ENCODE results near the gene LNP1. TPM values are rescaled to one million over a fixed set of nuclear protein-coding genes. Genes with fewer than 3 reads are reported as not detected.

LNP1 gene
- total and polyA plus RNA-seq, 12 donors, result 0.71 to 6.5 (median 2.4) TPM

- intact Hi-C loops (cut with DNase I), result no loop called here
- Histone ChIP-seq H3K9me3 (replicated peaks in 1 of 3) (peaks cover 0 to 5% (median 0%) of the 10 kb centered on the region in 3 donors), H3K4me3 (no peak overlapping the region), H3K27ac (no peak overlapping the region), H3K4me1 (replicated peaks in 1 of 2) (peaks cover 2 to 15% of the 10 kb centered on the region in 2 donors), H3K27me3 (no peaks in the 10 kb centered on the region), H3K36me3 (replicated peaks in 1 of 2) (peaks cover 0 to 4% of the 10 kb centered on the region in 2 donors)
- 86 to 100% (median 97%) methylated on average over 1 of the region's 1 CpG for WGBS, 4 donors
- DNase-seq, result no peak
- no peak for TF ChIP-seq POLR2A (IDR thresholded peaks at IDR 0.05)
- TF ChIP-seq, protein P1, sequence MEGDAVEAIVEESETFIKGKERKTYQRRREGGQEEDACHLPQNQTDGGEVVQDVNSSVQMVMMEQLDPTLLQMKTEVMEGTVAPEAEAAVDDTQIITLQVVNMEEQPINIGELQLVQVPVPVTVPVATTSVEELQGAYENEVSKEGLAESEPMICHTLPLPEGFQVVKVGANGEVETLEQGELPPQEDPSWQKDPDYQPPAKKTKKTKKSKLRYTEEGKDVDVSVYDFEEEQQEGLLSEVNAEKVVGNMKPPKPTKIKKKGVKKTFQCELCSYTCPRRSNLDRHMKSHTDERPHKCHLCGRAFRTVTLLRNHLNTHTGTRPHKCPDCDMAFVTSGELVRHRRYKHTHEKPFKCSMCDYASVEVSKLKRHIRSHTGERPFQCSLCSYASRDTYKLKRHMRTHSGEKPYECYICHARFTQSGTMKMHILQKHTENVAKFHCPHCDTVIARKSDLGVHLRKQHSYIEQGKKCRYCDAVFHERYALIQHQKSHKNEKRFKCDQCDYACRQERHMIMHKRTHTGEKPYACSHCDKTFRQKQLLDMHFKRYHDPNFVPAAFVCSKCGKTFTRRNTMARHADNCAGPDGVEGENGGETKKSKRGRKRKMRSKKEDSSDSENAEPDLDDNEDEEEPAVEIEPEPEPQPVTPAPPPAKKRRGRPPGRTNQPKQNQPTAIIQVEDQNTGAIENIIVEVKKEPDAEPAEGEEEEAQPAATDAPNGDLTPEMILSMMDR (IDR thresholded peaks at IDR 0.05), result no peak
Observed at GRCh38 chr3:100389025-100389424, 12.3 kb upstream of the LNP1 start.

GRCh38 chr3:100395679-100396431, 5.5 kb upstream of the LNP1 start:
- H3K4me3 ChIP-seq, result no peak overlapping the region
- 61 to 68% (median 65%) methylated on average over 2 of the region's 2 CpGs for WGBS, 4 donors
- DNase-seq, result no peak
- no peak overlapping the region for H3K27ac ChIP-seq
- H3K36me3 ChIP-seq (replicated peaks in 1 of 2), result no peaks in the 10 kb centered on the region
- intact Hi-C loops (cut with DNase I), result no loop called here
- H3K4me1 ChIP-seq (replicated peaks in 1 of 2), result peaks cover 17 to 42% of the 10 kb centered on the region in 2 donors
- TF ChIP-seq, protein P1 (IDR thresholded peaks at IDR 0.05), result no peak
- H3K9me3 ChIP-seq (replicated peaks in 1 of 3), result no peaks in the 10 kb centered on the region
- H3K27me3 ChIP-seq, result no peaks in the 10 kb centered on the region

DNA sequence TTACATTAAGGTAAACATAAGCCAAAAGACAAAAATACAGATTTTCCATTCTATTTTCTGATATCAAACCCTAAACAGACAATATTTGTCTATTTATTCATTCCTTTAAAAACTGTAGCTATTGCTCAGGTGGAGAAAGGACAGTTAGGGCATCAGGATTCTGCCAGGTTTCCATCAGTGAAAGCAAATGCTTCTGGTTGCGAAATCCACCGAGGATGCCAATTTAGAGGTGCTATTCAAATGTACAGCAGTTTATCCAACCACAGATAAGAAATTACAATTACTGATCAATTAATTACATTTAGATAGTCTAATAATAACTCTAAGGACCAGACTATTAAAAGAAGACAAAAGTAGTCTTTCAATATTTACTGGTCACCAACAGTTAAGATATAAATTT, 4.4 kb upstream of the LNP1 start:
- WGBS, 4 donors, result 57 to 64% (median 61%) methylated on average over 2 of the region's 2 CpGs

DNA sequence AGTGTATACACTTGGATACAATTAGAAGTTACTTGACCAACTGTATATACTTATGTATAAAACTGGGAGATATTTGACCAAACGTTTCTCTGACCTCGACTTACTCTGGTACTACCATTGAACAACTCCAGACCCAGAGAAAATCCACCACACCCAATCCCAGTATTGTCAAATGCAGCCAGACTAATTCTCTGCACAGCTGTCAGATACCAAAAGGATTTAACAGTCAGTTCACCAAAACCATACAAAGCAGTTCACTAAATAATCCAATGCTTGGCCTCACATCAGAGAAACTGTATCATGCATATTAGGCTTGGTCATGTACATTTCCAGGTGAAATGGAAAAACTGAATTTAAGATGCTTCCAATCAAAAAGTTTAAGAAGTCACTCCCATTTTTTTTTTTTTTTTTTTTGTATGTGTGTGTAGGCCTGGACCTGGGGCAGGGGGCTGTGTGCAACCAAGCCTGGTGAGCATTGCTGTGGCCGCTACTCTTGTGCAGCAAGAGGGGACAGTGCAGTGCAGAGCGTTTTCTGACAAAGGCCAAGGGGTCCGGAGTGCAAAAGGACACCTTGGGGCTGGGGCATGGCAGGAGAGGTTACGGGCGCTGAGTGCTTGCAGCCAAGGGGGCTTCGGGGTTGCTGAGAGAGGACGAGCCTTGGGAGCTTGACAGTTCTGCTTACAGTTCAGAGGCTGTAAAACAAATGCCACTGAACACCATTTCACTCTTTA, 1.8 kb upstream of the LNP1 start:
- no peak for TF ChIP-seq POLR2A (IDR thresholded peaks at IDR 0.05)
- TF ChIP-seq, protein P1 (IDR thresholded peaks at IDR 0.05), result no peak
- Histone ChIP-seq H3K4me3 (peak overlapping the region in 1 of 4 donors; percentile 94), H3K36me3 (replicated peaks in 1 of 2) (no peaks in the 10 kb centered on the region), H3K27me3 (no peaks in the 10 kb centered on the region), H3K9me3 (replicated peaks in 1 of 3) (no peaks in the 10 kb centered on the region), H3K27ac (no peak overlapping the region), H3K4me1 (replicated peaks in 1 of 2) (peaks cover 28 to 62% of the 10 kb centered on the region in 2 donors)
- peak in 1 of 7 donors; percentile 18 for DNase-seq
- WGBS, 4 donors, result 34 to 41% (median 39%) methylated on average over 9 of the region's 9 CpGs
- intact Hi-C loops (cut with DNase I), result no loop called here

More for the DNA sequence above, 4.4 kb upstream of the LNP1 start:
- peak in 2 of 7 donors; percentile 4 to 12 for DNase-seq
- TF ChIP-seq, protein P1 (IDR thresholded peaks at IDR 0.05), result no peak
- no peak for TF ChIP-seq POLR2A (IDR thresholded peaks at IDR 0.05)
- no peaks in the 10 kb centered on the region for H3K9me3 ChIP-seq (replicated peaks in 1 of 3)
- peaks cover 17 to 42% of the 10 kb centered on the region in 2 donors for H3K4me1 ChIP-seq (replicated peaks in 1 of 2)
- intact Hi-C loops (cut with DNase I), result no loop called here
- no peaks in the 10 kb centered on the region for H3K27me3 ChIP-seq
- no peak overlapping the region for H3K4me3 ChIP-seq
- no peaks in the 10 kb centered on the region for H3K36me3 ChIP-seq (replicated peaks in 1 of 2)
- no peak overlapping the region for H3K27ac ChIP-seq
